Stimulated activated CD4-positive, alpha-beta T cell treated with anti-CD3 and anti-CD28 coated beads, Interleukin-2, amount 100 ng/mL, for 48 hours (primary cell): ENCODE measurements around the gene PACSIN2.
"Not testable (repeated sequence)": the region's sequence is repeated elsewhere in the genome, so short reads cannot be mapped to it uniquely, and the experiment has no call there.

ENCODE experiments used
- DNase-seq, 2 donors: peaks; one replicate each; pipeline ENCODE4 v3.0.0-alpha.2; 2020

Gene PACSIN2

DNA sequence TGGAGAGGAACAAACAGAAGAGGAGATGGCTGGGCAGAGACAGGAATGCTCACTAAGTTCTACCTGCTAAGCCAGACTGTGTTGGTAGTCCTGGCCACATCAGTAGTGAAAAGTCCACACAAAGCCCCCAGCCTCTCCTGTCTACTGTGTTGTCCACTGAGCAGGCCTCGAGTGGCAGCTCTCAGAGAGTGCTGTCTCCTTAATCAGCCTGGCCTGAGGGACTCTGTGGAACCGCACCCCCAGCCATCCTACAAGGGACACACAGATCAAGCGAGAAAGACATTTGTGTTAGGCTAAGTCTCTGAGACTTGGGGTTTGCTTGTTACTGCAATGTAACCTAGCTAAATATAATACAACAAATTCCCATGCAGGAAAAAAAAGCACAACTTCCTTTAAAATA lies 71.0 kb downstream of the PACSIN2 start:
- DNase-seq, result no peak

DNA sequence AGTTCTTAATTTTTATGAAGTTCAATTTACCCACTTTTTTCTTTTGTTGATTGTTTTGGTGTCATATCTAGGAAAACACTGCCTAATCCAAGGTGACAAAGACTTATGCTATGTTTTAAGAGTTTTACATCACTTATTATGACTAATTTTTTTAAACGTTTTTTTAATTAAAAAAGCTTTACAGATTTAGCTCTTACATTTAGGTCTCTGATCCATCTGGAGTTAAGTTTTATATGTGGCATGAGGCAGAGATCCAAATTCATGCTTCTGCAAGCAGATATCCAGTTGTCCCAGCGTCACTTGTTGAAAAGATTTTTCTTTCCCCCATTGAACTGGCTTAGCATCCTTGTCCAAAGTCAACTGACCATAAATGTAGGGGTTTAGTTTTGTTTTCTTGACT lies 72.6 kb downstream of the PACSIN2 start:
- no peak for DNase-seq

DNA sequence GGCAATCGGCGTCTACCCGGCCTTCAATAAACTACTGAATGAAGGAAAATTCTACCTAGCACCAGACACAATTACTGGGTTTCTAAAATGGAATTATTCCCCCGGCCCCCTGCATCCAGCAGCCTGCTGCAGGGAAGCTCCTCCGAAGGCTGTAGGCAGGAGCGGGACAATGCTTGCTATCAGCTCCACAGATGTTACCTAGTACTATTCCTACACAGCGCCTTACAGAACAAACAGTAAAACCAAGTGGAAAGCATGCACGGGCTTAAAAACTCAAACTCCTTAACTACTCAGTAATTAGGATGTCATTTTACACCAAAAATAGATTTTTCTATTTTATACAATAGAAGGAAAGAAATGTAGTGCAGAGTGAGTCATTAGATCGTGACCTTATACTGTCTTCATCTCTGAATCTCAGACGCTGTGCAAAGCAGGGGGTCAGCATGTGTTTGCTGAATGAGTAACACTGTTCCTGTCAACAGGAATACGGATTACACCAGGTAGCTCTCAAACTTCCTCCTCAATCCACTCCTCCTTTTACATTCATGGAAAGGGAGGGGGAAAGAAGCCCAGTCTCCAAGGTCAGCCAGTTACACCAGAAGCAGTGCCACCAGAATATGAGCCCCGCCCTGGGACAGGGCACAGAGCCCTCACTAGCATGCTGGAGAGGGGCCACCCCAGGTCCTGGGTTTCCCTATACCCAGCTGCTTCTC lies 74.9 kb downstream of the PACSIN2 start:
- DNase-seq, result no peak

DNA sequence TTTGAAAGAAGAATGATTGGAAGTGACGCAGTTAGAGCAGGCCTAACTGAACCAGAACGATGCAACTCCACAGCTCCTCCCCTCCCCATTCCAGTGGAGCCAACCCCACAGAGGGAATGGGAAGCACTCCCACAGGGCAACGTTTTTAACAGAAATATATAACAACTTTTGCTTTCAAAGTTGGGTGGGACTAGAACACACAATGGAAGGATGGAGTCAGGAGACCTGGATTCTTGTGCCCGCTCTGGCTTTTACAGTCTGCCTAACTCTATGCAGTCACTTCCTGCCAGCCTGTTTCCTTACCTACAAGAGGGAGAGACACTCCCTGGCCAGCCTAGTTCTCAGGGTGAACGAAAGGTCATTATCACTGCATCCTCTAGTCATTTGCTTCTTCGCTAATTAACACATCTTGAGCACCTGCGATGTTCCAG lies 75.5 kb downstream of the PACSIN2 start:
- DNase-seq, result no peak

DNA sequence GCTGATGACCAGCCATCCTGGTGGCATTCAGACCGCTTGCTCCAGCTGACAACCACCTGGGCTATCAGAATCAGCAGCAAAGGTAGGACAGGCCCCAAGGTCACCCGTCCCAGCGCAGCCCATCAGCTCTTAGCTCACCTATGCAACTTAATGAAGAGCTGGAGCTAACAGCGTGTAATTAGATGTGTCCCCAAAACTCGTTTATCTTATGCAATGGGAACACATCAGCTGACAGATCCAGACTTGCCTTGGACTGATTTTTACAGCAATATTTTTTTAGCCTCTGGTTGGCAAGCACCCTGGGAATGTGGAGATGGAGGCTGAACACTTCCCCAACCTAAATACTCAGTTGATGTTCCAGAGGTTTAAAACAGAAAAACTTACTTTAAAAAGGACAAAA lies 76.0 kb downstream of the PACSIN2 start:
- no peak for DNase-seq

DNA sequence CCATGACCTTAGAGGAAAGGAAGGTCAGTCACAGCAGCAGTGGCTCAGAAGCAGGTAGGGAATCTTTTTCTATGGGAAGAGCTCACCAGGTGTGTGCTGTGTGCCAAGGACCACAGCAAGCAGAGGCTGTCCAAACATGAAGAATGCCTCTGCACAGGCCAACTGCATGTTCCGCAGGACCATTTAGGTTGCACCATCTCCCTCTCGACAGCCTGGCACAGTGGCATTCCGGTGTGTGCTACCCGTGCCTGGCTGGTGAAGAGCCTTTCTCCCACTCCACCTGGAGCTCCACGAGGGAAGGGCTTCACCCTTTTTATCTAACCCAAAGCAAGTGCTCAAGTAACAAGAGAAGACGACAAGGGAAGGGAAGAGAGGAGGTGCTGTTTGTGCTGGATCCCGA lies 76.5 kb downstream of the PACSIN2 start:
- no peak for DNase-seq

DNA sequence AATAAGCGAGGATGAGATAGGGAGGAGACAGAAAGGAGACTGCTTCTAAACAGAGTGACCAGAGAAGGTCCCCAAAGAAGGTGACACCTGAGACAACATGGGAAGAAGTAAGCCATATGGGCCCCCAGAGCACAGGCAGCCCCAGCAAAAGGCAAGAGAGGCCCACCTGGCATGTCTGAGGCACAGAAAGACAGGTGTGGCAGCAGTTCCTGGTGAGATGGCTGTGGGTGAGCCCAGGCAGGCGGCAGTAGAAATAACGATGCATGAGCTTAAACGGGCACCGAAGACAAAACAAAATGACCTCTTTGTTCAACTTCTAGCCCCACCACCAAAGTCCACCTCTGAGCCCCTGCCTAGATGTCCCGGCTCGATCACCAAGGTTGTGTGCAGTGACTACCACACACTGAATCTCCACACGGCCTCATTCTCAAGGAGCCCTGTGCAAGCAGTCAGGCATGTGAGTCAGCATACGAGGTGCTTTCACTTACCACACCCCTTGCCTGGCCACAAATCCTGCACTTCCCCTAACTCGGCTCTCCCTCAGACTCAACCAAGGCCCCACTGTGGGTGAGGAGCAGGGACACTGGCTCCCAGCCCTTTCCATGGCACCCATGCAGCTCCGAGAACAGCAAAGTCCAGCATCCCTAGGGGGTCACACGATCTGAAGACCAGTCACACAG lies 77.6 kb downstream of the PACSIN2 start:
- DNase-seq, result peak; percentile 23 to 33

DNA sequence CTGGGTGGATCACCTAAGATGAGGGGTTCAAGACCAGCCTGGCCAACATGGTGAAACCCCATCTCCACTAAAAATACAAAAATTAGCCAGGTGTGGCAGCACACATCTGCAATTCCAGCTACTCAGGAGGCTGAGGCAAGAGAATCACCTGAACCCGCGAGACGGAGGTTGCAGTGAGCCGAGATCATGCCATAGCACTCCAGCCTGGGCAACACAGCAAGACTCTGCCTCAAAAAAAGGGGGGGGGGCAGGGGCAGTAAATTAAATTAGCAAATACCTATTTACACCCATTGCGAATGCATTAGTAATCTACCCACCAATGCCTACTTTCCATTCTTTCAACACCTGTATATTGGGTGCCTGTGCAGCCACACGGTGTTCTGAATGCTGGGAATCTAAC lies 78.3 kb downstream of the PACSIN2 start:
- DNase-seq, result not testable (repeated sequence)

DNA sequence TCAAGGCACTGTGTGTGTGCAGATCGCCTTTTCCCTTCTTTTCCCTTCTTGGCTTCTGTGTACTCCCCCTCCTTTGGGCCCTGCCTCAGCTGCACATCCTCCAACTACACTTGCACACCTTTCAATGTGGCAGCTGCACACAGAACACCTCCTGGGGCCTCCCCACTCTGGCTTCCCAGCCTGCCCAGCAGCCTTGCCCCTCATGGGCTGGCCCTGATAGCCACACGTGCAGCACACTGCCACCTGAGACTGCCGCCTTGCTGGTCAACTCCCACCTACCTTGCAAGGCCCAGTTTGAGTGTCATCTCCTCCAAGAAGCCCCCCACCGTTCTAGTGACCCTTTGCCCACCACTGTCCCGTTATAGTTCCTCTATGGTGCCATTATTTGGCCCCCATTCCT lies 80.6 kb downstream of the PACSIN2 start:
- DNase-seq, result no peak

DNA sequence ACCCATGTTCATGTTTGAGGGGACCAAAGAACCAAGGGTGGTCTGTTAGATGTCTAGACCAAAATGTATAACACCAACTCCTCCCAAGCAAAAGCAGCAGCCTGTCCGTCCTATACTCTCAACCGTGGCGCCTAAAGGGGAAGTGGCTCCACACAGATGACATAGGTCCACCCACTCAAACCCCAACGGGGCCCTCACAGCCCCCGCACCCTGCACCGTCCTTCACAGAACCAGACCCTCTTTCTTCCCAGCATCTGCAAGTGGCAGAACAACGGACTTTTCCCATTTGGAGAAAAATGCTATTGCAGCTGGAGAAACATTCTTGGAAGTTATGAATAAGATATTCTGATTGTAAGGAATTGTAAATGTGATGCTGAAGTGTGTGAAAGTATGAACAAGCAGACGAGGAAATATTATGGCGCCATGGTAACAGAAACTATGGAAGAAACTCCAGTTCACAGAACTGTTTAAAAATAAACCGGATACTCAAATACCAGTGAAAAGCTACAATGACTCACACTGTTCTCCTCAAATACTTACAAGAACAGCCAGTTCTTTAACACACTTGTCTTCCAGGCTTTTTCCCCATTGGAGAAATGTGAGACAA lies 81.4 kb downstream of the PACSIN2 start:
- DNase-seq, result peak; percentile 31 to 36

DNA sequence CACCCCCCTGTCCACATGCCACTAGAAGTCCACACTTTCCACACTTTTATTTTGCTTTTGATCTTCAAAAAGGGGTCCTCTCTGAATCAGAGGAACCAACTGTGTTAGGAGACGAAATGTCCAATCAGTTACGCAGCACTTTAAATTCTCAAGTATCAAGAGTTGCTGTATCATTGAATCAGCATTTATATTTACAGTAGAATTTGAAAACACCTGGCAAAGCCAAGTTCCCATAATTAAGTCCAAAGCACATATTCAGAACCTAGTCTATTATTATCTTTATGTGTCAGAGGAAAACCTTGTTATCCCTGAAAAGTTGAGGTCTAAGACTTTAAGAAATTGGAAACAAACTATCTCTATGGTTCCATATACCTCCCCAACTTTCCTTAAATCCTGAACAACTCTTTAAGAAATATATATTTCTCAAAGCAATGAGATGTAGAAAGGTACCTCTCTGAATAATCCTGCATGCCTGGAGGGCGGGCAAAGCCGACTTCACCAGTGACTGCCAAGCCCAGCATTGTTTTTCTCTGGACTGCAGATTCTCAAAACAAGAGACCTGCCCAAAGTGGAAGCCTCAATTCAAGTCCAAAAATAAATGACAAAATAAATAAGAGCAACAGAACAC lies 82.0 kb downstream of the PACSIN2 start:
- no peak for DNase-seq

DNA sequence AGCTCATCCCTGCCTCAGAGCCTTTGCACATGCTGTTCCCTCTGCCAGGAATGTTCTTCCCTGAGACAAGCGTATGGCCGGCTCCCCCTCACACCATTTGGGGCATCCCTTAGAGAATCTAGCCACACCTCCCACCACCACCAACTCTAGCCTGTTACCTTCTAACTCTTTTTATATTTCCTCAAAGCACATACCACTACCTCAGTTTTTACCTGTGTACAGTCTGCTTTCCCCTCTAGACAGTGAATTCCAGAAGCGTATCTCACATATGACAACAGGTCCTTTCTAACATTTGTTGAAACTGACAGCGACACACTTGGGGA lies 82.8 kb downstream of the PACSIN2 start:
- no peak for DNase-seq

DNA sequence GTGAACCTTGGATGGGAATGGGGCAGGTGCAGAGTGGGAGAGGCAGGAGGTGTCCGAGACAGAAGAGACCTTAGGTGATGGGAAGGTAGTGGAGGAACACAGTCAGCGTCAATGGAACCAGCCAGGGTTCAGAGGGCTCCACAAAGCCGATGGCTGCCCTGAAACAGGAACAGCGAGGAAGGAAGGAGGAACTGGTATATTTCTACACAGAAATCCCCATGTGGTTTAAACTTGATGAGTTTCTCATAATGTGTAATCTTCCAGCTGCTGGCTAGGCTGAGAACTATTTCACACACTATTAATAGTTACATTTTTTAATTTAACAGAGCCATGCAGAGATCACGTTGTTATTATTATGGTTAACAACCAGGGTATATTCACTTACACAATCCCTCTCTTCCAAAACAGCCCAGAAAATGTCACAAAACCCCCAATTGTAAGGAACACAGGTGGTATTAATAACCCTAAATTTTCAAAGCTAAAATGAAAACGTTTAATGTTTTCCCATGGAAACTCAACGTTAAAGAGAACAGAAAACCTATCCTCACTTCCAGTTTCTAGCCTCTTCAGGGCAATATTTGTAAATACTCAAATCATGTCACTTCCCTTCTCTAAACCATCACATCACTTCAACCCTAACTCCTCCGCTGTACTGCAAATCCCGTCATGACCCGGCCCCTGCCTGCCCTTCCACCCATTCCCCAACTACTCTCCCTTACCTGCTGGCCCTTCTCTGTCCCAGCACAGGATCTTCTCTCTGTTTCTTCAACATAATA lies 83.3 kb downstream of the PACSIN2 start:
- DNase-seq, result no peak

DNA sequence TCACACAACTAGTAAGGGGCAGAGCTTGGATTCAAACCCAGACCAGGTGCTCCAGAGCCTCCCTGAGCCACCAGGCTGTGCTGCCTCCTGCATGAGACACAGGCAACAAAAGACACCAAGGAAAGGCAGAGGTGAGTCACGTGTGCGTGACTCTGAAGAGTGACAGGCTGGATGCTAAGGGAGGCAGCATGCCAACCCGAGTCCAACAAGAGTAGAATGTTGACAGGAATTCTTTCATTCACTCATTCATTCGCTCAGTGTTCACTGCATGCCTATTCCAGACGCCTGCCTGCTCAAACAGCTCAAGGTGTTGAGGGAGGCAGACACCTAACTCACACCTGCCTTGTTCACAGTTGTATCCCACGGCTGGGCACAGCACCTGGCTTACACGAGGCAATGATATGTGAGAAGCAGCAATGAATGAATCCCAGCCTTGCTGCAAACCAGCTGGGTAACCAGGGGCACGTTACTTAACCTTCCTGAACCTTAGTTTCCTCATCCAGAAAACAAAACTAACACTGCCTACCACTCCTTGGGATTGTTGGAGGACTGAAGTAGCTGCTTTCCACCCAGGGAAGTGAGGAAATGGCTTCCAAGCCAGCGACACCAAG lies 84.0 kb downstream of the PACSIN2 start:
- no peak for DNase-seq

DNA sequence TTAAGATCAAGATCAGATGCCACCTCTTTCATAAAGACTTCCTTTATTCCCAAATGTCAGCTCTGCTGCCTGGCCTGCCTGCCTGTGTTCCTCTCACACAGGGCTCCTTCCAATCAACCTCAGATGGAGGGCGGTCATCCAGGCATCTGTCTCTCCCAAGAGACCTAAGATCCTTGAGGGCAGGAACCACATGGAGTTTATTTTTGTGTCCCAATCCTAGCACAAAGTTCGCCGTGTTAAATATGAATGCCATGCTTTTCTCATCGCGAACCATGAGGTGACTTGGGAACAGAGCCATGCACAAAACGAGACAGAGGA lies 85.2 kb downstream of the PACSIN2 start:
- no peak for DNase-seq

DNA sequence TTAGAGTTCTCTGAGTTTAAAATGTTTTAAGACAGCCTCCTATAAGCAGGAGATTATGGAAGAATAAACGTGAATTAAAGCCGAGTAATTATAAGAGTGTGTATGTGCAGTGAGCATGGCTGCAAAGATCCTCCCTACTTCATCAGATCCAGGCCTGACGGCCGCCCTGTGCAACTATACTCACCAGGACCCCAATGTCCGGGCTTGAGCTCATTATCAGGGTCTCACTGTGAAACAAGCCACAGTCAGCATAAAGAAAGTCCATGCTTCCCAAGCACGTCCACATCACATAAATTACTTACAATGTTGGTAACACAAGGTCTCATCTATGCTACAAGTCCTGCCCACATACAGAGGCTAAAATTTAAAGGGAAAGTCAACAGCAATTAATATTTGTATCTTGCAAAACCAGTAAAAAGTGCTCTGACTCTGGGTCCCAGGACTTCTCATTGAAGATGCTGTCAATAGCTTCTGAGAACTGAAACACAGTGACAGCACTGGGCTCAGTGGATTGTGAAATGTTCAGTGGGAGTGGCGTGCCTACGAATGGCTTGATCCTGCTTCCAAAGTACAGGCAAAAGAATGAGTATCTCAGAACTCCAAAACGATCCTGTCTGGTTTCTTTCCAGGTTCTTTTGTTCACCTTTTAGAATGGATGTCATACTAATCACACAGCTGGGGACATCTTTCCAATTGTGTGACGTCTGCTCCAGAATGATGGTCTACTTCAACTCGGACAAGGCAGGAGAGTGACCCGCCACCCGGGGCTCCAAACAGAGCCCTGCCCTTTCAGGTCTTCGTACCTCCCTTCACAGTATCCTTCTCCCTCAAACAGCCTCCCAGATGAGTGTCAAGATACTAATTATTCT lies 85.7 kb downstream of the PACSIN2 start:
- no peak for DNase-seq

DNA sequence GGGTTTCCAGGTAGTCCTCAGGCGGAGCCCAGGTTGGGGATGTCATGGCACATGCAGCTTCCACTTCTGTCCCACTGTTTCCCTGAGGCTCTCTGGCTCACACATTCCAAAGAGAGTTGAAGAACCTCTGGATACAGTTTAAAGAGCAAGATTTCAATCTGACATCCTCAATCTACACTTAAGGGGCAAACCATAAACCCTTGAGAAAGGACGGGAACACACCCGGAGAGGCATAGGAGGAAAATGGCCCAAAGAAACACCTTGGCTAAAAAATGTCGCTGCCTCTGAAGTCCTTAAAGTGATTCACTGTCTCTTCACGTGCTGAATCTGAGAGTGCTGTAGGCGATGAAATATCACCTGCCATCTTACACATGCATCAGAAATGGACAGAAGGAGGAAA lies 87.0 kb downstream of the PACSIN2 start:
- DNase-seq, result no peak

DNA sequence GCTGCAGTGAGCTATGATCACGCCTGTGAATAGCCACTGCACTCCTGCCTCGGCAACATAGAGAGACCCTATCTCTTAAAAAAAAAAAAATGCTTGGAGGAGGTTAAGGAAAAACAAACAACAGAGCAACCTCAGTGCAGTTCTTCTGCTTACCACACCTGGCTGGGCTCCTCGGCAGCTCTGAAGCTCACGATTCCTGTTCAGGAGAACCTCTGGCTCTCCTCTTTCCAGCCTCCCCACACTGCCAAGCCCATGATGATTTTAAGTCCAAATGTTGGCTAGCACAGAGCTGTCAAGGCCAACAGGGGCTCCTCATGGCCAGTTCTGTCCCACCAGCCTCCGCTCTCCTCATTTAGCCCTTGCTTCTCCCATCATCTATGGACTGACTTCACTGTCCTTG lies 88.2 kb downstream of the PACSIN2 start:
- DNase-seq, result no peak

DNA sequence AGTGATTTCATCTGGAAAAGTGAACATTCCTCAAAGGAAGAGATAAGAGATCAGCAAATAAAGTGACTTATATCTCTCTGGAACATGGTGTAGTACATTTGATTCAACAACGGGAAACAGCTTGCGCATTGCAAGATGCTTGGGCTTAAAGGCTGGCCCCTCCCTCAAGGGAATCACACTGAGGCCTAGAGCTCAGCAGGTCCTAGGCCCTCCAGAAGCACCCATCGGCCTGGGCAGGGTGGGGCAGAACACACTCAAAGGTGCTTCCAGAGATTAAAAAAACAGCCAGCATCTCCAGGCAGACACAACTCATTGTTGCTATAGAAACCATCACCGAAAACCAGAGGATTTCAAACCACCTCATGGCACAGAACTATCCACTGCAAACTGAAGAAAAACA lies 88.8 kb downstream of the PACSIN2 start:
- DNase-seq, result no peak

DNA sequence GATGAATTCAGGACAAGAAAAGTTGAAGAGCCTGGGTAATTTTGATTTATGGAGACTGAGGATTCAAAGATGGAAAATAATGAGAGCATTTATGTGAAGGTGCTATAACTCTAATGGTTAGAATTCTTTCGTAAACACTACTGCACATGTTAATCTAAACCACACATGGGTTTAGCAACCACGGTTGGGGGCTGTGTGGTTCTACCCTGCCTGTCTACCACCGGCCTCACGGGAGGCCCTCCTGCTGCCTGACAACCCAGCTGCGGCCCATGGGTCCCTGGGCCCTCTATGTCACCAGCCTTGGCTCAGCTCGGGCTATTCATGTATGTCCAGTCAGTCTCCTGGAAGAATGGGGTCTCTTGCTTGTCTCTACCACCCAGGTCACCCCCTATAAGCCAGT lies 89.4 kb downstream of the PACSIN2 start:
- no peak for DNase-seq

DNA sequence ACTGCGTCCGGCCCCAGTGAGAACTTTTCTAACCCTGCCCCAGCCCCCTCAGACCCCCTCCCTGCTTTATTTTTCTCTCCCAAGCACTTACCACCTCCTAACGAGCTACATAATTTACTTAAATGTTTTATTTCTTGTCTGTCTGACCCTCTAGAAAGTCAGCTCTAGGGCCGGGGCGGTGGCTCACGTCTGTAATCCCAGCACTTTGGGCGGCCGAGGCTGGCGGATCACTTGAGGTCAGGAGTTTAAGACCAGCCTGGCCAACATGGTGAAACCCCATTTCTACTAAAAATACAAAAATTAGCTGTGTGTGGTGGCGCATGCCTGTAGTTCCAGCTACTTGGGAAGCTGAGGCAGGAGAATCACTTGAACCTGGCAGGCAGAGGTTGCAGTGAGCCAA lies 89.9 kb downstream of the PACSIN2 start:
- DNase-seq, result not testable (repeated sequence)

DNA sequence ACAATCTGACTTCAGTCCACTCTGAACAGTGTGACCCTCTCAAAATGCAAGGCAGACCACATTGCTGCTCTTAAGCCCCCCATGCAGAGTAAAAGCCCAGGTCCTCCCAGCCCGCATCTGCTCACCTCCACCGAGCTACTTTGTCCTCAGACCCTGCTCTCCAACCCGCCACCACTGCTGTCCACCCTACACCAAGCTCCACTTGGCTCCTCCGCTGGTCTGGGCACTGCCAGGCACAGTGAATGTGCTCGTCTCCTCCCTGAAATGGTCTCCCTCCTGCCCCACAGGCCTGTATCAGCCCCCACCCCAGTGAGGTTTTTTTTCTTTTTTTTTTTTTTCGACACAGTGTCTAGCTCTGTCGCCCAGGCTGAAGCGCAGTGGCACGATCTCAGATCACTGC lies 90.5 kb downstream of the PACSIN2 start:
- no peak for DNase-seq
